Measurements from ENCODE around the gene OR4E1.
"Not testable (repeated sequence)": the region's sequence is repeated elsewhere in the genome, so short reads cannot be mapped to it uniquely, and the experiment has no call there.

OR4E1 gene

DNA sequence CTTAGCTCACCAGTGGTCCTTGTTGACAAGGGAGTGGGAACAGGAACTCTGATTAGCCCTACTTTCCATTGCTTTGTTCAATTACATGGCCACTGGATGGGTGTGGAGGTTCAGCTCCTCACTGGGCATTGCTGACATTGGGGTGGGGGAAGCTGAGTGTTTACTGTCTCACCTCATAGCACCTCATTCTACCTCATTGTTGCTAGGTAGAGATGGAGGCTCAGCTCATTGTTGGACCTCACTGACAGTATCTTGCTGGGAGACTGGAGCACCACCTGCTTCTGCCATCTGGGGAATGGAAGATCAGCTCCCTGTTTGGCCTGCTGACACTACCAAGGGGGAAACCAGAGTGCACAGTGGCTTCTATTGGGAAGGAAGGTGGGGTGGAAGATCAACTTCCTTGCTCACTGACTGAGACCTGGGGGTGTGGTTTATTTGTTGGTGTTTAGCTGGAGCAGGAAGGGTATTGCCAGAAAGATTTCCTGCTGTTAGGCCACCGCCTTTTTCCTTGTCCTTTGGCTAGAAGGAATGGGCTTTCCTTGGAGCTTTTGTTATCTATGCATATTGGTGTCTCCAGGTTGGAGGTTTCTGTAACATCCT, 21.3 kb downstream of the OR4E1 start:
- DNase-seq, result no peak

DNA sequence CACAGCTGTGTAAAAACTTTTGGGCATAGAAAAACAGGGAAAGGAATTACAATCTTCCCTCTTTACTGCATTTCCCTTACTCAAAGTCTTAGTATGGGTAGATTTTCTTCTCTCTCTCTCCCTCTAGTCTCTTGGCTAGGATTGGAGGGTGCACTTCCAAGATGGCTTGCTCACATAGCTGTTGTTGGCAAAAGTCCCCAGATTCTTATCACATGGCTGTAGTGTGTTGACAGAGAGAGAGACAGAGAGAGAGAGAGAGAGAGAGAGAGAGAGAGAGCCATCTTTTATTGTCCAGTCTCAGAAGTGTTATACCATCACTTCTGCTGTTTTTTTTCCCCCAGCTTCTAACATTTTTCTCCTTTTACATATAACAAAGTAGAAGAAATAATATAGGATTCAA, 26.2 kb downstream of the OR4E1 start:
- no peak for DNase-seq

DNA sequence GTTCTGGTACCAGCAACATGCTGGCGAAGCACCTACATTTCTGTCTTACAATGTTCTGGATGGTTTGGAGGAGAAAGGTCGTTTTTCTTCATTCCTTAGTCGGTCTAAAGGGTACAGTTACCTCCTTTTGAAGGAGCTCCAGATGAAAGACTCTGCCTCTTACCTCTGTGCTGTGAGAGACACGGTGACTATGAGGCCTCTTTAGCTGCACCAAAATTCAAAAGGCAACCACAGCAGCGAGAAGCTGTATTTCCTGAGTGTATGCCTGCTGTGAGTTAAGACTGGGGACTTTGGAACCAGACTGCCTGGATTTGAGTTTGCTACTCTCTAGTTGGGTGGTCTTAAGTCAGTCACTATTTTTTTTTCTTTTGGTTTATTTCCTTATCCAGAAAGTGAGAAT, 30.2 kb downstream of the OR4E1 start:
- DNase-seq, result no peak

DNA sequence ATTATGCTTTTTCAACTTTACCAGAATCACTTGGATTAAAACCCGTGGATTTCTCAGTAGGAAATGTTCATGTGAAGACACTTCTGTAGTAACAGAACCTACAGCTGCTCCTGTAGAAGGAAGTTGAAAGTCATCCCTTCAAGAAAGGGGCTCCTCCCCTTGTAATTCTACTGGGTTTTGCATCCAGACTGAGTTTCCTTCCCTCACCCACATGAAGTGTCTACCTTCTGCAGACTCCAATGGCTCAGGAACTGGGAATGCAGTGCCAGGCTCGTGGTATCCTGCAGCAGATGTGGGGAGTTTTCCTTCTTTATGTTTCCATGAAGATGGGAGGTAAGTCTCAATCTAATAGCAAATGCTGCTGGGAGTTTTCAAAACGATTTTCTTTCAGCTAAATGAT, 30.9 kb downstream of the OR4E1 start:
- no peak for DNase-seq

DNA sequence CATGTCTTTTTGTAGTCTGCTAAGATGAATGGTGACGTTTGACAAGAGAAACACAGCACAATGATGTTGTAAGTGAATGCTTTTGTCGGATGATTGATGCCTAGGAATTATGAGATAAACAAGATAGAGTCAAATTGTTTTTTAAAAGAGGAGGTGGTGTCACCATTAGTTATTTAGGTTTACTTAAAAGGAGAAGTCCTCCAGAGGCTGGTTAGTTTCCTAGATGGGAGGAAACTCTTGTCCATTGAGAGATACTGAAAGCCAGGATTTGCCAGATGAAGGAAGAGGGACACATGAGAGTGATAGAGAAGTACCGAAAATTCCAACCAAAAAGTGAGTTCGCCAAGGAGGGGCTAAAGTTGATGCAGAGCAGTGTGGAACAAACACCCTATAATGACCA, 38.8 kb downstream of the OR4E1 start, which contains the start of gene OR10G2:
Gene OR10G2, minus strand, starts transcription at position 101 of the 400 bp plus-strand sequence. Its CDS starts 98 bp downstream, at position 3.
- DNase-seq, result no peak

DNA sequence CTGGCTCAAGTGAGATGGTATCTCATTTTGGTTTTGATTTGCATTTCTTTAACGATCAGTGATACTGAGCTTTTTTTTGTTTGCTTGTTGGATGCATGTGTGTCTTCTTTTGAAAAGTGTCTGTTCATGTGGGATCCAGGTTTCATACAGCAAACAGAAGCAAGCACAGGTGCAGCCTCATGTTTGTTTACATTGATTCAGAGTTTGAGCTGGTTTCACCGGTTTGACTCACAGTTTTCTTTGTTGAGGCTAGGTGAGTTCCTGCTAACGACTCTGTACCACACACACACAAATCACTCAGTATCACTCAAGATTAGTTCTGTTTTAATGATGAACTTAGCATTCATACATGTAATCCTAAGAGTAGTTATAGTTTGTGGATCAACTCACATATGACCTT, 42.5 kb downstream of the OR4E1 start:
- DNase-seq, result no peak

DNA sequence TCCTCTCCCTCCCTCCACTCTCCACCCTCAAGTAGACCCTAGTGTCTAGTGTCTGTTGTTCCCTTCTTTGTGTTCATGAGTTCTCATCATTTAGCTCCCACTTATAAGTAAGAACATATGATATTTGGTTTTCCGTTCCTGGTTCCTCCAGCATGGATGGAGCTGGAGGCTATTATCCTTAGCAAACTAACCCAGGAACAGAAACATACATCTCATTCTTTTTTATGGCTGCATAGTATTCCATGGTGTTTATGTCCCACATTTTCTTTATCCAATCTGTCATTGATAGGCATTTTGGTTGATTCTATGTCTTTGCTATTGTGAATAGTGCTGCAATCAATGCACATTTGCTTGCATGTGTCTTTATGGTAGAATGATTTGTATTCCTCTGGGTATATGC, 43.1 kb downstream of the OR4E1 start:
- not testable (repeated sequence) for DNase-seq

DNA sequence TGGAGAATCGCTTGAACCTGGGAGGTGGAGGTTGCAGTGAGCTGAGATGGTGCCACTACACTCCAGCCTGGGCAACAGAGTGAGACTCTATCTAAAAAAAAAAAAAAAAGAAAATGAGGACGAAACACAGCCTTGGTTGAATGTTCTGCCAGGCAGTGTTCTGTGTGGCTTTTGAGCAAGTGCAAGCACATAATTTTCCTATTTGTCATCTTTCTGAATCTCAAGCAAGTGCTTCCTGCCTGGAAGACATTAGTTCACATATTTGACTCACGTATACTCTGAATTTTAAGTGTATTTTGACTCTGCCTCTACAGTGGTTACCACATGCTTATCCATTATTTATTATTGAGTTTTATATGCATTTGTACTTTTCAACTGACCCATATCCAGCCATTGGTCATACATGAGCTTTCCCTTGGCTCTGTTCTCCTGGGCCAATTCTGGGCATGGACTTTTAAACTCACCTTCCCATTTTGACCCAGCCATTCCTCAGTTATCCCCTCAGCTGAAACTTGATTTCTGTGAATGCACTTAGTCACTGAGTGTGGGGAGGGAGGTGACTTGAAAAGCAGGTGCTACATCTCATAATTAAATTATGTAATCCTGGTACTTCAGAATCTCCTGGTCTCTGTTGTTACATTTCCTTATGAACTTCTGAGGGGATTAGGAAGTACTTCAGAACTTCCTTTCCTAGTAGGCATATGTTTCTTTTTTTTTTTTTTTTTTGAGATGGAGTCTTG, 47.0 kb downstream of the OR4E1 start:
- no peak for DNase-seq
